GM21825 (cell line): ENCODE data around the gene IL1RAP.
"Not testable (repeated sequence)": the region's sequence is repeated elsewhere in the genome, so short reads cannot be mapped to it uniquely, and the experiment has no call there.

Source experiments
- ATAC-seq: cut with Tn5 transposase; IDR thresholded peaks from one replicate; pipeline ENCODE4 v1.9.1; 2021; ENCODE audit warnings: mild to moderate bottlenecking, moderate library complexity; ENCODE audit not compliant: unreplicated experiment

Gene IL1RAP

DNA sequence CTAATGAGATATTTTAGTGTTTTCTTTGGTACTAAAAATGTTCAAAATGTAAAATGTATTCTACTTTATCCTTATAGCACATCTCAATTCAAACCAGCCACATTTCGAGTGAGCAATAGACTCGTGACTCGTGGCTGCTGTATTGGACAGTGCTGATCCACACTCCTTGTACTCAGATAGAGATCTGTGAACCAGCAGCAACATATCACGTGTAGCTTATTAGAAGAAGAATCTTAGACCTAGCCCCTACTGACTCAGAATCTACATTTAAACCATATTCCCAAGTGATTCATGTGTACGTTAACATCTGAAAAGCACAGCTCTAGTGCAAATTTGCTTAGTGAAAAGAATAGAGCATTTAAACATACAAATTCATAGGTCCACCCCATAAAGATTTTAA lies 130.9 kb downstream of the IL1RAP start:
- no peak for ATAC-seq

DNA sequence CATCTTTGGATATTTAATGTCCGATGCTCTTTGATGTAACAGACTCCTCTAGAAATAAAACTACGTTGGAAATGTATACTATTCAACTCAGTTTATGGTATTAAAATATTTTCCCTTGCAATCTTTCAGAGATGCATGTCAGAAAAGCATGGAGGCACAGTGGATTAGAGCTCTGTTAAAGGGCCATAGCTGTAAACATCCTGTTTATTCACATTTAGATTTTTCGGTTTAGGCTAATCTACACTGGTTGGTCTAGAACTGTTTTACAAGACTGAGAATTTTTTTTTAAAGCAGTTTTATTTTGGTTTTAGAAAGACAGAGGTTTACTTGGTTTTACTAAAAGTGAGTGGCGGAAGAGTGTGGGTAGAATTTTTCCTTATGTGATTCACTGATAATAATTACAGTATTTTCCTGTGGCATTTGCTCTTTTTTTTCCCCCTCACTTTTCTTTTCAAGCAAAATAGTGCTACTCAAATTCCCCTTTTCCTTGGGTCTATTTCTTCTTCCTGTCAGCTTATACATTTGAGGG lies 132.1 kb downstream of the IL1RAP start:
- ATAC-seq, result no peak

DNA sequence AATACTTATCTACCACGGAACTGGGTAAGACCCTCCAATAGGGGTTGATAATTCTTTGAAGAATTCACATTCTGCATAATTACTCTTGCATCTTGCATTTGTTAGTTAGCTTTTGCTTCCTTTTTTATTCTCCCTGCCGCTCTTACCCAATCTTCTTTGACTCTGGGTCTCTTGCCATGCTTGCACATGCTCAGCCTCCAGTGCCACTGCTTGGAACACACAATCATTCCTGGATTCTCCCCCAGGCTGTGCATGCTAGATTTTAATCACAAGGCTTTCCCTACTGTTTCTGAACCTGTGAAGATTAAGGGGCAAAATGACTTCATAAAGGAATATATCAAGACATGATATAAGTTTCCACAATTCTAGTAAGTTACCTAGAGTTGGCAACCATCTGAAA lies 133.1 kb downstream of the IL1RAP start:
- no peak for ATAC-seq

DNA sequence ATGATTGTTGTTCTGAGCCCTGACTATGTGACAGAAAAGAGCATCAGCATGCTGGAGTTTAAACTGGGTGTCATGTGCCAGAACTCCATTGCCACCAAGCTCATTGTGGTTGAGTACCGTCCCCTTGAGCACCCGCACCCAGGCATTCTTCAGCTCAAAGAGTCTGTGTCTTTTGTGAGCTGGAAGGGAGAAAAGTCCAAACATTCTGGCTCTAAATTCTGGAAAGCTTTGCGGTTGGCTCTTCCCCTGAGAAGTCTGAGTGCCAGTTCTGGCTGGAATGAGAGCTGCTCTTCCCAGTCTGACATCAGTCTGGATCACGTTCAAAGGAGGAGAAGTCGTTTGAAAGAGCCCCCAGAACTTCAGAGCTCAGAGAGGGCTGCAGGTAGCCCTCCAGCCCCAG lies 142.0 kb downstream of the IL1RAP start:
- no peak for ATAC-seq

DNA sequence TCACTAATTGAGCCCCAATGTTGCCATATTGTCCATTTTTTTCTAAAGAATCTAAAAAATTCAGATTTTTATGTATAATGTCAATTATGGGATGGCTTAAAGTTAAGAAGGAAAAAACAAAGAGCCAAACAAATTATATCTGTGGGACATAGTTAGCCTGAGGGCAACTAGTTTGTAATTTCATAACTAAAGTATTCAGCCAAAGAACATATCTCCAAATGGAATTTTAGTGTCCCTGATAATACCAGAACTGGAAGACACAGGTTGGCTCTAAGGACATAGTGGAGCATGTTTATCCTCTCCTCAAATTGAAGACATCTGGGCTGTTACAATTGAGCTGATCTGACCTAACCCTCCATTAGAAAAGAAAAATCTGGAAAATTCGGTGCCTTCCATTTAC lies 144.2 kb downstream of the IL1RAP start:
- ATAC-seq, result no peak

DNA sequence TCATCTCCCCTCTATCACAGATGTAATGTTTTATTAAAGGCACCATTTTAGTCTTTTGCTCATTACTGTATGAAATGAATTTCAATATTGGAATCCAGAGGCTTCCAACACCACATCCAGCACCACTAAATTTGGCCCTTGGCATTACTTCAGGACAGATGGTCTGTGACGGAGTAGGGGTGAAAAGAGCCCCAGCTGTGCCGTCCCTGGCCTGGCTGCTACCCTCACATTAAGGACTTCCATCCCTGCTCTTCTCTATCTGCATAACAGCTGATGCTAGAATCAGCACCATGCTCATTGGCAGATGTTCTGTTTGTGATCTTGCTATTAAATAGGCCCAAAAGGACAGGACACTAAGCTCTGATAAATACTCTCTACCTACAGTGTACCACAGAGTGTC lies 152.9 kb downstream of the IL1RAP start:
- ATAC-seq, result no peak

DNA sequence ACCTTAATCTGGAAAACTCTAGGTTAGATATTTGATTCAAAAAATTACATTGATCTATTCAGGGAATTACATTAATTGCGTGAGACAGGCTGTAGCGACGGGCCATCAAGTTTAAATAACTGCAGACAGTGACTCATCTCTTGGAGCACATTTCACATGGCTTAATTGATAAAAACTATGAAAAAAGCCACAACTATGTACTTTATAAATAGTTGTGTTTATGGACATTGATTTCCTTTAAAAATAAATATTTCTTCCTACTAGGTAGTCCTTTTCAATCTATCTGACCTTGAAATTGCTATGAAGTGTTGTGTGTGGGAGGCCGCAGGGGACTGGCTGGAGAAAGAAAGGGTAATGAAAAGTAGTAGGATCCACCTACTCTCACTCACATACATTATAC lies 157.8 kb downstream of the IL1RAP start:
- no peak for ATAC-seq

DNA sequence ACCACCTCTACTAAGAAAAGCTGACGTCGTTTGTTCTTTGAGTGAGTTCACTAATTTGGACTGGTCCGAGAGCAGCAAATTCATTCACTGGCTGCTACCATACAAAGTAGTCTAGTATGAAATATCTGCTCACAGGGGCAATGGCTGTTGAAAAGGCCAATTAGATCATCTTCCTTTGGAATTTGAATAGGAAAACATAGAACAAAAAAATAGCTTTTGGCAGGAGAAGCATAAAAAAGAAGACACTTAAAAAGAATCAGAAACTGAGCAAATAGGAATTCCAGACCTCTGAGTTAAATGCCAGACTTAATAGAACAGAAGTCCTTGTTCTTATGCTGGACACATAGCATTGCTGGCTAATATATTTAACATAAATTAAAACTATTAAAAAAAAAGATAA lies 159.3 kb downstream of the IL1RAP start:
- ATAC-seq, result no peak

DNA sequence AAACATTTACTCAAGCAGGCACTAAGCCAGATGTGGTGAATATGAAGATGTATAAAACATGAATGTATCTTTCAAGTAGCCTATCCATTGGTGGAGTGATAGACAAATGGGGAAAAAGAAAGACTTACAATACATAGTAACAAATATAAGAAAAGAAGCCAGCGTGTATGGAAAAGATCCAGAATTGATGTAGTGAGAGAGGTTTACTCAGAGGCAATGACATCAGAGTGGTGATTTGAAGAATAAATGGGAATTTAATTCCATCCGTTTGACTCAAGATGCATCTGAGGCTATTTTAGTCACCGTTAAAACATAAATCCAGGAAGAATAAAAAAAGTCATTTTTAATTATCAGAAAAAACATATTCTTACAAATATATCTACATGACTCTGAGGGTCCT lies 162.6 kb downstream of the IL1RAP start:
- no peak for ATAC-seq

DNA sequence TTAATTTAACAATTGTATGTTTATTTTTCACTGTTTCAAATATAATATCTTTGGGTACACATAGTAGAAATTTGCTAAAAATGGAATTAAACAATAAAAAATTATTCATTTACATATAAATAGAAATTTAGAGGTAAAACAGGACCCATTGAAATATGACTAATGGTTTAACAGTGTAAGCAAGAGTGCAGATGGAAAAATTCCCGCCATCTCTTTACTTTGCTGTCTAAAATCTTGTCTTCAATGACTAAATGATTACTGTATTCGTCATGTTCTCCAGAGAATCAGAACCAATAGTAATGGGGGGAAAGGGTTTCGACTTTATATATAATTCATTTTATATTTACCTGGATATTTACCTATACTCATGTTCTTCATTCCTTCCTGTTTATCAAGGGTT lies 163.1 kb downstream of the IL1RAP start:
- no peak for ATAC-seq

DNA sequence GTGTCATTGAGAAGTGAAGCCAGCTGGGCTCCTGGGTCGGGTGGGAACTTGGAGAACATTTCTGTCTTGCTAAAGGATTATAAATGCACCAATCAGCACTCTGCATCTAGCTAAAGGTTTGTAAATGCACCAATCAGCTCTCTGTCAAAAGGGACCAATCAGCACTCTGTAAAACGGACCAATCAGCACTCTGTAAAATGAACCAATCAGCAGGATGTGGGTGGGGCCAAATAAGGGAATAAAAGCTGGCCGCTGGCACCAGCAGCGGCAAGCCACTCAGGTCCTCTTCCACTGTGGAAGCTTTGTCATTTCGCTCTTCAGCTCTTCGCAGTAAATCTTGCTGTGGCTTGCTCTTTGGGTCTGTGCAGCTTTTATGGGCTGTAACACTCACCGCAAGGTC lies 164.0 kb downstream of the IL1RAP start:
- ATAC-seq, result not testable (repeated sequence)

DNA sequence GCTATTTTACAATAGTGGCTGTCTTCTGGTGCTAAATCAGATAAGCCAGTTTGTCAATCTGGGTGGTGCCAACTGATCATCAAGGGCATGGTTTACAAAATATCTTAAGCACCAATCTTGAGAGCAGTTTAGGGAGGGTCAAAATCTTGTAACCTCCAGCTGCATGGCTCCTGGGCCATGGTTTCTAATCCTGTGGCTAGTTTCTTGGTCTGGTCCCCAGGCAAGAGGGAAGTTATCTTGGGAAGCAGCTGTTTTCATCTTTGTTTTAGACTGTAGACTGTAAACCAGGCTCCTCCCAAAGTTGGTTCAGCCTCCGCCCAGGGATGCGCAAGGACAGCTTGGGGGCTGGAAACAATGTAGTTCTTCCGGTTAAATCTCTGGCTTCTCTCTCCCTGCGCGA lies 166.8 kb downstream of the IL1RAP start:
- no peak for ATAC-seq

DNA sequence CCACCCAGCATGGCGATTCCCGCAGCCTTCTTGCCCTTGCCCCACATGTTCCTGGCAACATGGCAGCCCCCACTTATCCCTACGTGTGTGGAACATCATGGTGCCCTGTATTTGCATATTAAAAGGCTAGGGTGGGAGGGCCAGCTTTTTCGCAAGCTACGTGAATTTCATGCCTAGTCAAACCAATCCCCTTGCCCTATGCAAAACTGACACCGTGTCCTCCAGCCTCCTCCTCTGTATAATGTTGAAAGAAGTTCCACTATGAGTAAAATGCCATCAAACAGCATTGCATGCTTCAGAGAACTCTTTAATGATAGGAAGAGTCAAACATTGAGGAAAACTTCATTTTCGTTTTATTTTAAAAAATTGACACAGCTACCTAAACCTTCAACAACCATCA lies 170.9 kb downstream of the IL1RAP start:
- no peak for ATAC-seq

DNA sequence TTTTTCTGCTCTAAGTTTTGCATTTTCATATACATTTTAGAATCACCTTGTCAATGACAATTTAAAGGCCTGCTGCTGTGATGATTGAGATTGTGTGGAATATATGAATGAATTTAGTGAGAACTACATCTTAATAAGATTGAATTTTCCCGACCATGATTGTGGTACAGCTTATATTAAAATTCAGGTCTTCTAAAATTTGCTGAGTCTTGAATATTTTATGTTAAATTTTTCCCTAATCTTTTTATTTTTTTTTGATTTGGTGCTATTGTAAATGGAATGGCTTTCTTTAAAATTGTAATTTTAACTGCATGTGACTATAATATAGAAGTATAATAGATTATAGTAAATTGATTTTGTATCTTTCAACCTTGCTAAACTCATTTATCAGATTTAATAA lies 172.1 kb downstream of the IL1RAP start:
- ATAC-seq, result no peak

DNA sequence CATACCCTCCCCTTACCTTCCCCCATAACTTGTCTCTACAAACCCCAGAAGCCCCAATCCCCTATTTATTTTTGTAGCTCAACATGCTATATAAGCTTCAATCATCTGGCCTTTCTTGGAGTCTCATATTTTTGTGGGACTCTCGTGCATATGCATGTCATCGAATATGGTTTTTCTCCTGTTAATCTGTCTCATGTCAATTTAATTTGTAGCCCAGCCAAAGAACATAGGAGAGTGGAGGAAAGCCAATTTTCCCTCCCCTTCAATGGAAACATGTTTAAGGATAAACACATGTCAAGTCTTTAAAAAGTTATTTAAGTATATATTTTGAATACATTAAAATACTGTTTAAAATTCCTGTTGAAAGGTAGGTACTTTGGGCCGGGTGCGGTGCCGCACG lies 176.4 kb downstream of the IL1RAP start:
- no peak for ATAC-seq

DNA sequence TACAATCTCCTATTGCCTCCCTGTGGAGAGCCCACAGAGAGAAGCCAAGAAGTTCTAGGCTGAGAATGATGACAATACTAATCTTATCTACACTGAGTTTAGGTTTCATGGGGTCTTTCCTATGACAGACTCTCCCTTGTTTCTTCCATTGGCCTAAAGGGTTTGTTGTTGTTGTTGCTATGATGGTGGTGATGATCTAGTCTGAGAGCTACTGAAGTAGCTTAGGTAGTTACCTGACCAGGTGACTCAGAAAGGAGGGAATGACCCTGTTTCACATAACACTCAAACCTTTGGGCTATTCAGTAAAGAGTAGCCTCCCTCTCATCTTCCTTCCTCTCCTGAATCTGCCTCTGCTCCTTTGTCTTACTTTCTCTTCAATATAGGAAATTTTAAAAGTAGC lies 178.4 kb downstream of the IL1RAP start:
- ATAC-seq, result no peak

DNA sequence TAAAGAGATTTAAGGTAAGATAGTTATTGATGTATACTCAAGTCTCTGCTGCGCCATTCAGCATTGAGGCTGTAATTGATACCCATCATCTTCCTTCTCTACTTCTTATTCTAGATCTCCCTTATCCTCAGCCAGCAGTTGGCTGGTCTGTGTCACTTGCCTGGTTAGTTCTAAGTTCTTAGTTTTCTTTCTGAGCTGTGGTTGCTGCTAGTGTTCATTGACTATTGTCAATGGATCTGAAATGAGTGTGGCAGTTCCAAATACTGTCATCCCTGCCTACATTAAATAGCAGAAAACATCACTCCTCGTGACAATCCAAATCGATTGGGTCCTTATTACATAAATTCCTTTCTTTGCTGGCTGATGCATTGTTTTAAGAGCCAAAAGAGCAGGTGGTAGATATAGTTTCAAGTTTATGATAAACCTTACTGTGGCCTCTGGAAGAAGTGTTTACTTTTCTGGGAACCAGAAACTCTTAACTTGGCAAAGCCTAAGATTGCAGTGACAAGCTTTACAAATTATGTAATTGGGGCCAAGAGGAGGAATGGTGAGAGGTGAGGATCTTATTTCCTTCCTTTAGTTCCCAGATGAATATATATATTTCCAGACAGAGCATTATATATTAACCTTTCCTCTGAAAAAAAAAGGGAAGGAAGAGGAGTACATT lies 180.6 kb downstream of the IL1RAP start:
- no peak for ATAC-seq

DNA sequence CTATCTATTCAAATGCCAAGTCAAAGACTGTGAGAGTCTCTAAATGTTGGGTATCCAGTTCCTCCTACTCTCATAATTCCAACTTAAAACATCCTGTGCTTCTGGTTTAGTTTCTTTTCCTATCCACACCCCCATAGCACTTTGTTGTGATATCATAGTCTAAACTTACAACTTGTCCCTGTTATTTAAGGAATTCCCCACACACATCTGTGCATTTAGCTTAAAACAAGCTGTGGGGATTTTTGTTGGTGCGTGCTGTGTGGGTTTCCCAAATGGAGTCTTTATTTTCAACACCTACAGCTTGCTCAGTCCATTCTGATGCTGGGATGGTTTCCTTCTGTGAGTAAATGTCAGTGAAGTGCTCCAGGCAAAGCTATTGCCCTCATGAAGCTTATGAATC lies 181.3 kb downstream of the IL1RAP start:
- no peak for ATAC-seq

DNA sequence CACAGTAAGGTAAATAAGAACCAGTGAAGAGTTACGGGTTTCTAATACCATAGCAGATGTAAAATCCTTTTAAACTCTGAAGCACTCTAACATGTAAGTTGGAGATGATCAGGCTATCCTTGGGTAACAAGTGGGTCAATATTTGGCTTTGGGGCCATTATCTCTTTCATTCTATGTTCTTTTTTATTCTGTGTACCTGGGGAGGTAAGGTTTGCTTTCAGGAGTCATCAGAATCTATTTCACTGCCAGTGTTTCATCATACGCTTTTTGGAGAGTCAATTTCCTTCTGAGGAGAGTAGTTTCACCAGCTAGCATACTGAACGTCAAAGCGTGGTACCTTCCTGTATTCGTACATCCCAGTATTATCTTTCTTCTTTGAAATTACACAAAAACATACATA lies 182.1 kb downstream of the IL1RAP start:
- ATAC-seq, result no peak

DNA sequence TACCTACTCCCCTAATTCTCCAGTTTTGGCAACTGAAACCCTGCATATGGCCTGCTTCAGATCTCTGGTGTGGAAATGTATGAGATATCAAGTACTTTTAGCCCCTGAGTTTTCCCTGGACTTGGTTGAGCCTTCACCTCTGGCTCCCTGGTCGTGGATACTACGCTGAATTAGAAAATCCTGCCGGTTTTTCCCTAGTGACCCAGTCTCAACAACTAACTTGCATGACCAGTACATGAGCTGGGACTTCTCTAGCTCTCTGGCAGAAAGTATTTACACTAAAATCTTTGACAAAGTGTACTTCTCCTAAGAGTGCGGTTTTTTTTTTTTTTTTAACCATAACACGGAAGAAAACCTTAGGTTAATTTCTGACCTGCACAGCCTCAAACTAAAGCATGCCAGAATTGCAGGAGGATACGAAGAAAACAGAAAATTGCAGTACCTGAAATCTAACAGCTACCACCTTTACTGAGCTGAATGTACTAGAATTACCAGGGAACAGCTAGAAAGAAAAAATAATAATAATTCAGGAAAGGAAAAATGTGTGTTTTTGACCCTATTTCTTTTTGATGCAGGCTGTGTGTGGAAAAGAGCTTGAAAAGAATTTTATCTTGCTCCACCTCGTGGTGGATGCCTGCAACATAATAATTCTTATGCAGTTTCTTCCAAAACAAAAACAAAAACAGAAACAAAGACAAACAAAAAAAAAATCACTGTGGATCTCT lies 183.1 kb downstream of the IL1RAP start:
- ATAC-seq, result no peak

DNA sequence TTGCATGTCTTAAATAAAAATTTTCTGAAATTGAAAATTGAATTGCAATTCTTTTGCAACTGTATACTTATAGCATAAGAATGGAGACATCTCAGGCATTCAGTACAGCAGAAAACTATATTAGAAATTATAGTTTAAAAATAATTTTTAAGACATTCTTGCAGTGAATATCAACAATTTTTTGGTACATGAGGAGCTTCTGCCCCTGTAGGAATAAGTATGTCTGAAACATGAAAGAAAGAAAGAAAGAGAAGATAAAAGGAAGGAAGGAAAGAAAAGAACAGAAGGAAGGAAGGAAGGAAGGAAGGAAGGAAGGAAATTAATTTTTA lies 183.6 kb downstream of the IL1RAP start:
- ATAC-seq, result no peak

DNA sequence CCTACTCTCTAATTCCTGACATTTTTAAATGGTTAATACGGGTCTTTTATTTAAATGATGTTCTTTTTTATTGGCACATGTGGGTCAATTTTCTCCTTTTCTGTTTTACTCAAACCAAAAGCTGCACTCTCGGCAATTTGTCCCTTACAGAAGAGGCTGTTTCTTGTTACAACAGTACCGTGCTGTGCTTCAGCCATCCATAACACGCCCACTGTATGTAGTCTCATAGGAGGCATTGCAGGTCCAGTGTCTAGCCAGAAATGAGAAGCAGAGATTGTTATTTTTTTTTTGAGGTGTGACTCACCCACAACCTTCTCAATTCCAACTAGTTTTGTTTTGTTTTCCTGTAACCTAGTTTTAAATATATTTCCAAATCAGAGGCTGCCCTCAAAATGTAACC lies 184.0 kb downstream of the IL1RAP start:
- ATAC-seq, result no peak

DNA sequence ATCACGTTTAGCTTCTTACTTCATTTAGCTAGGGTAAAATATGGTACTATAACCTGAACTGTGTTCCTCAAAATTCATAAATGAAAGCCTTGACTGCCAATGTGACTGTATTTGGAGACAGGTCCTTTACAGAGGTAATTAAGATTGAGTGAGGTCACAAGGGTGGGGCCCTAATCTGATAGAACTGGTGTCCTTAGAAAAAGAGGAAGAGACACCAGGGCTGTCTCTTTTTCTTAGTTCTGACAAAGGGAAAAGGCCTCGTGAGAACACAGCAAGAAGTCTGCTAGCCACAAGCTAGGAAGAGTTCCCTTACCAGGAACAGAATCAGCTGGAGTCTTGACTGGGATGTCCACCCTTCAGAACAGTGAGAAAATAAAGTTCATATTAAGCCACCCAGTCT lies 185.9 kb downstream of the IL1RAP start:
- no peak for ATAC-seq
